OCI-LY7 (cell line): ENCODE measurements around the gene TXNDC12. TPM values are rescaled to one million over a fixed set of nuclear protein-coding genes. Genes with fewer than 3 reads are reported as not detected.

Source experiments
- BruUV-seq: library from RNA; stranded (reverse); fragments of 400-500 nt; replicated peaks from 2 replicates; lab custom pipeline; 2021; lab: Mats Ljungman, UMichigan
- CTCF ChIA-PET: fragments of 300-600 bp; sonication (Branson Sonifier 250); formaldehyde crosslinking; loops from one replicate; lab custom pipeline; 2022; ENCODE audit warnings: antibody characterized with exemption; ENCODE audit not compliant: unreplicated experiment; lab: Charles Lee
- POLR2A ChIA-PET: fragments of 300-600 bp; sonication (Branson Sonifier 250); formaldehyde crosslinking; loops from one replicate; lab custom pipeline; 2022; ENCODE audit warnings: antibody characterized with exemption; lab: Charles Lee
- DNase-seq: peaks from one replicate; pipeline ENCODE4 v3.0.0-alpha.2; 2015; ENCODE audit warnings: low spot score
- H2AFZ ChIP-seq: fragments of 200-600 bp; sonication (generic), shearing (Covaris generic); 2 replicates; pipeline ENCODE4 v1.6.1; 2014; ENCODE audit warnings: mild to moderate bottlenecking, antibody characterized with exemption, low read length, moderate library complexity
- H3K27ac ChIP-seq: fragments of 200-600 bp; sonication (generic); 2 replicates; pipeline ENCODE4 v1.5.1; 2014; ENCODE audit warnings: mixed run types, low read depth, mild to moderate bottlenecking, moderate library complexity, low read length, inconsistent platforms; ENCODE audit not compliant: poor library complexity, severe bottlenecking
- H3K36me3 ChIP-seq: fragments of 200-600 bp; sonication (generic); 2 replicates; pipeline ENCODE4 v1.6.1; 2014; ENCODE audit warnings: mild to moderate bottlenecking, antibody characterized with exemption, low read length, moderate library complexity, mixed read lengths; ENCODE audit not compliant: insufficient read depth
- H3K4me1 ChIP-seq: fragments of 200-600 bp; sonication (generic); 2 replicates; pipeline ENCODE4 v1.5.1; 2014; ENCODE audit warnings: mild to moderate bottlenecking, low read length; ENCODE audit not compliant: insufficient read depth, poor library complexity, severe bottlenecking
- H3K4me2 ChIP-seq: fragments of 200-600 bp; sonication (generic); 2 replicates; pipeline ENCODE4 v1.6.1; 2014; ENCODE audit warnings: mild to moderate bottlenecking, low read length
- H3K4me3 ChIP-seq: fragments of 200-600 bp; sonication (generic); 2 replicates; pipeline ENCODE4 v1.5.1; 2014; ENCODE audit warnings: mild to moderate bottlenecking, low read depth, low read length; ENCODE audit not compliant: poor library complexity, severe bottlenecking
- H3K79me2 ChIP-seq: fragments of 200-600 bp; sonication (generic); 2 replicates; pipeline ENCODE4 v1.6.1; 2016; ENCODE audit warnings: low read depth, mild to moderate bottlenecking, low read length, moderate library complexity, mixed read lengths; ENCODE audit not compliant: insufficient read depth
- H3K9me2 ChIP-seq: fragments of 200-600 bp; sonication (generic); 2 replicates; pipeline ENCODE4 v1.6.1; 2016; ENCODE audit warnings: mild to moderate bottlenecking, low read length, mixed read lengths; ENCODE audit not compliant: insufficient read depth
- H3K9me3 ChIP-seq: fragments of 200-600 bp; sonication (generic); 2 replicates; pipeline ENCODE4 v1.6.1; 2014; ENCODE audit warnings: mild to moderate bottlenecking, mixed run types, low read length, mixed read lengths
- H4K20me1 ChIP-seq: fragments of 200-600 bp; sonication (generic); 2 replicates; pipeline ENCODE4 v1.6.1; 2014; ENCODE audit warnings: mild to moderate bottlenecking, antibody characterized with exemption, low read length, moderate library complexity, mixed read lengths; ENCODE audit not compliant: insufficient read depth
- EZH2phosphoT487 ChIP-seq: fragments of 200-600 bp; sonication (generic); IDR thresholded peaks from 2 replicates; pipeline ENCODE4 v1.6.1; 2018; ENCODE audit warnings: low read depth, borderline replicate concordance, mild to moderate bottlenecking, mixed run types, antibody characterized with exemption, low read length, moderate library complexity, mixed read lengths
- intact Hi-C: fragments of 100-400 bp; cut with micrococcal nuclease; formaldehyde crosslinking; loops from one replicate; pipeline ENCODE4 v1.10.0; 2022; ENCODE audit not compliant: unreplicated experiment
- total RNA-seq, 2 experiments: library from RNA; depleted of rRNA in 1 of 2; stranded (reverse); fragments of >200 nt in 1 of 2; shearing (Covaris generic) in 1 of 2; gene quantifications; 2 replicates each; pipeline ENCODE4 v1.2.3, GENCODE V29; 2014 to 2022
- TF ChIP-seq, protein P1 (sequence below): fragments of 200-600 bp; sonication (generic); conservative IDR thresholded peaks from 2 replicates; pipeline ENCODE4 v1.5.1; 2014; ENCODE audit warnings: mild to moderate bottlenecking, antibody characterized with exemption, low read length, moderate library complexity, mixed read lengths

Gene TXNDC12
- total RNA-seq, 2 experiments from 2014 or later: 26.6 to 40.5 TPM

DNA sequence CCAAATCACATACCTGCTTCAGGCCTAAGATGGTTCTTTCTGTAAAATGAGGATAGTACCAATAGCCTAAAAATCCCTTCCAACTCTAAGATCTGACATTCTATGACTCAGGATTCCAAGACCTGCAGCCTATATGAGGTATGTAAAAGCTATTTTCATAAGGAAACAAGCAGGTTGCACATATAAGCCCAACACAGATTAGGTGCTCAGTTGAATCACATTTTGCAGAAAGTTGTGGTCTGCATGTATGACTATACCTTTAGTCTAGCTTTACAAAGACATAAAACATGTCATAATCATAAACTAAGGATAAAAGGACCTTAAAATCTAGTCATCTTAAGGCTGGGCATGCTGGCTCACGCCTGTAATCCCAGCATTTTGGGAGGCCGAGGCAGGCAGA is 28.7 kb downstream of the TXNDC12 start:
- no peak overlapping the region for H2AFZ ChIP-seq
- no TSS peak for BruUV-seq
- no peak overlapping the region for H3K4me3 ChIP-seq
- no peak overlapping the region for H3K27ac ChIP-seq
- ChIA-PET CTCF (no interaction called here), POLR2A (interaction anchor here (0.7 kb wide), 1 partner anchor 214 kb away, joined by 3 read pairs; no protein-coding TSS in a partner anchor)
- no peaks in the 10 kb centered on the region for H3K9me3 ChIP-seq
- H3K4me1 ChIP-seq: peaks cover 15% of the 10 kb centered on the region
- H3K9me2 ChIP-seq: no peaks in the 10 kb centered on the region
- peaks cover 67% of the 10 kb centered on the region for H3K36me3 ChIP-seq
- H4K20me1 ChIP-seq: no peaks in the 10 kb centered on the region
- peaks cover 18% of the 10 kb centered on the region; the same call in 1 of the 2 replicates for H3K79me2 ChIP-seq
- intact Hi-C loops: no loop called here
- H3K4me2 ChIP-seq: no peak overlapping the region
- TF ChIP-seq, protein P1, sequence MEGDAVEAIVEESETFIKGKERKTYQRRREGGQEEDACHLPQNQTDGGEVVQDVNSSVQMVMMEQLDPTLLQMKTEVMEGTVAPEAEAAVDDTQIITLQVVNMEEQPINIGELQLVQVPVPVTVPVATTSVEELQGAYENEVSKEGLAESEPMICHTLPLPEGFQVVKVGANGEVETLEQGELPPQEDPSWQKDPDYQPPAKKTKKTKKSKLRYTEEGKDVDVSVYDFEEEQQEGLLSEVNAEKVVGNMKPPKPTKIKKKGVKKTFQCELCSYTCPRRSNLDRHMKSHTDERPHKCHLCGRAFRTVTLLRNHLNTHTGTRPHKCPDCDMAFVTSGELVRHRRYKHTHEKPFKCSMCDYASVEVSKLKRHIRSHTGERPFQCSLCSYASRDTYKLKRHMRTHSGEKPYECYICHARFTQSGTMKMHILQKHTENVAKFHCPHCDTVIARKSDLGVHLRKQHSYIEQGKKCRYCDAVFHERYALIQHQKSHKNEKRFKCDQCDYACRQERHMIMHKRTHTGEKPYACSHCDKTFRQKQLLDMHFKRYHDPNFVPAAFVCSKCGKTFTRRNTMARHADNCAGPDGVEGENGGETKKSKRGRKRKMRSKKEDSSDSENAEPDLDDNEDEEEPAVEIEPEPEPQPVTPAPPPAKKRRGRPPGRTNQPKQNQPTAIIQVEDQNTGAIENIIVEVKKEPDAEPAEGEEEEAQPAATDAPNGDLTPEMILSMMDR: no peak
- no peak for TF ChIP-seq EZH2phosphoT487
- no peak for DNase-seq

GRCh38 chr1:52022133-52022532 is 32.9 kb downstream of the TXNDC12 start:
- no peaks in the 10 kb centered on the region for H3K9me2 ChIP-seq
- POLR2A ChIA-PET: interaction anchor here (0.7 kb wide), 2 partner anchors 17 to 142 kb away, joined by 3 to 4 read pairs; no protein-coding TSS in a partner anchor
- H3K4me2 ChIP-seq: no peak overlapping the region
- TF ChIP-seq, protein P1: no peak
- no peak for TF ChIP-seq EZH2phosphoT487
- no TSS peak for BruUV-seq
- no peaks in the 10 kb centered on the region for H3K9me3 ChIP-seq
- no peak overlapping the region for H3K4me3 ChIP-seq
- no peak overlapping the region for H2AFZ ChIP-seq
- H4K20me1 ChIP-seq: no peaks in the 10 kb centered on the region
- peaks cover 64% of the 10 kb centered on the region for H3K36me3 ChIP-seq
- no peaks in the 10 kb centered on the region for H3K4me1 ChIP-seq
- no peak for DNase-seq
- intact Hi-C loops: no loop called here
- H3K79me2 ChIP-seq: no peaks in the 10 kb centered on the region
- no peak overlapping the region for H3K27ac ChIP-seq
- CTCF ChIA-PET: no interaction called here

DNA sequence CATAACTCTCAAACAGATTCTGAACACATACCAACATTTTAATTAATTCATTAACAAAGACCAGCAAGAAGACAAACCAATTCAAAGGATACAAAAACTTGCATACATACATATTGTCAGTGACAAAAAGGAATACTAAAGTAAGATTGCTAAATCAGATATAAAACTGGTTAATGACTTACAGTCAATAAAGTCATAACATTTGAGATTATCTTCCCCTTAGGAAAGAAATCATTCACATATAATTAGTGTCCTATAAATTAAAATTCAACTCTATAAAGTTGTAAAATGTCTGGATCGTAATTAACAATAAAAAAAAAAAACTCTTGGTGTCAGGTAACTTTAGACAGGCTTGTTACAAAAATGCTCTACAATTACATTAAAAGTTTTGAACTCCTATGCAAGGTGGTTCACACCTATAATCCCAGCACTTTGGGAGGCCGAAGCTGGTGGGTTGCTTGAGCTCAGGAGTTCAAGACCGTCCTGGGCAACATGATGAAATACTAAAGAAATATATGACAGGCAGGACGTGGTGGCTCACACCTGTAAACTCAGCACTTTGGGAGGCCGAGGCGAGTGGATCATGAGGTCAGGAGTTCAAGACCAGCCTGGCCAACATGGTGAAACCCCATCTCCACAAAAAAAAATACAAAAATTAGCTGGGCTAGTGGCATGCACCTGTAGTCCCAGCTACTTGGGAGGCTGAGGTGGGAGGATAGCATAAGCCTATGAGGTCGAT is 46.8 kb downstream of the TXNDC12 start:
- no TSS peak for BruUV-seq
- Histone ChIP-seq H3K79me2 (no peaks in the 10 kb centered on the region), H3K9me2 (no peaks in the 10 kb centered on the region), H3K9me3 (no peaks in the 10 kb centered on the region), H3K36me3 (no peaks in the 10 kb centered on the region), H2AFZ (no peak overlapping the region), H4K20me1 (no peaks in the 10 kb centered on the region), H3K4me3 (no peak overlapping the region), H3K4me1 (no peaks in the 10 kb centered on the region), H3K27ac (no peak overlapping the region), H3K4me2 (no peak overlapping the region)
- DNase-seq: no peak
- CTCF ChIA-PET: no interaction called here
- TF ChIP-seq, protein P1: no peak
- TF ChIP-seq EZH2phosphoT487: no peak
- POLR2A ChIA-PET: no interaction called here
- intact Hi-C loops: no loop called here
